Activated CD4-positive, alpha-beta T cell treated with anti-CD3 and anti-CD28 coated beads, Interleukin-2, Interleukin-6, amounts not matched to agents 100 ng/mL and 50 ng/mL, durations not matched to agents 16 hours and 8 hours (primary cell): ENCODE measurements around the gene EFCAB3.
"Not testable (repeated sequence)": the region's sequence is repeated elsewhere in the genome, so short reads cannot be mapped to it uniquely, and the experiment has no call there.

Source experiments
- DNase-seq: peaks from one replicate; pipeline ENCODE4 v3.0.0-alpha.2; 2020

The EFCAB3 gene

DNA sequence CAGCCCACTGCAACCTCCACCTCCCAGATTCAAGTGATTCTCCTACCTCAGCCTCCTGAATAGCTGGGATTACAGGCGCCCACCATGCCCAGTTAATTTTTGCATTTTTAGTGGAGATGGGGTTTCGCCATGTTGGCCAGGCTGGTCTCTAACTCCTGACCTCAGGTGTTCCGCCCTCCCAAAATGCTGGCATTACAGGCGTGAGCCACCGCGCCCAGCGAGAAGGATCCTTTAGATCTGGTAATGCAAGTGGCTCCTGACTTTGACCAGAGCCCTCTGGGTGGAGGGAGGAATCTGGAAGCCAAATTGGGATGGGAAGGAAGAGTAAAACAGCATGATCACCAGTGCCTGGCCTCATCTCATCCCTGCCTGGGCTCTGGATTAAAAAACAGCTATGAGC, 84.9 kb downstream of the EFCAB3 start:
- not testable (repeated sequence) for DNase-seq
